ENCODE data around the gene PLPP4.

Gene PLPP4

DNA sequence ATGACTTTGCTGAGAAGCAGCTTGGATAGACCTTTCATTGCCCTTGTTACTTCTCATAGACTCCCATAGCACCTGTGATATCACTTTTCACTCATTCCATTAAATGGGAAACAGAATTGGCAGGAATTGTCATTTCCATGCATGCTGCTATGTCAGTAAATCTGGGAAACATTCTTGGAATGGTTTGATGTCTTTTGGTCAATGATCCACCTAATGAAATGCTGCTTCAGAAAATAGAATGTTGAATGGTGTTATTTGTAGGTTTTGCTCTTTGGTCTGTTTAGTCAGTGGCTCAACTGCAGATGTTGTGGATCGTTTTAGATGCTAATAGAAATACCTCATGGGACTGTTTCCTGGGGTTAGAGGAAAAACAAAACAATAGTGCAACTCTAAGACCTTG is 127.8 kb downstream of the PLPP4 start:
- no peak overlapping the region for H3K27ac Mint-ChIP-seq
- no peak overlapping the region for H3K4me3 Mint-ChIP-seq
- no peaks in the 10 kb centered on the region for H3K9me3 Mint-ChIP-seq
- H3K27me3 Mint-ChIP-seq: peaks cover 1% of the 10 kb centered on the region
- H3K36me3 Mint-ChIP-seq: no peaks in the 10 kb centered on the region
- no peaks in the 10 kb centered on the region for H3K4me1 Mint-ChIP-seq

DNA sequence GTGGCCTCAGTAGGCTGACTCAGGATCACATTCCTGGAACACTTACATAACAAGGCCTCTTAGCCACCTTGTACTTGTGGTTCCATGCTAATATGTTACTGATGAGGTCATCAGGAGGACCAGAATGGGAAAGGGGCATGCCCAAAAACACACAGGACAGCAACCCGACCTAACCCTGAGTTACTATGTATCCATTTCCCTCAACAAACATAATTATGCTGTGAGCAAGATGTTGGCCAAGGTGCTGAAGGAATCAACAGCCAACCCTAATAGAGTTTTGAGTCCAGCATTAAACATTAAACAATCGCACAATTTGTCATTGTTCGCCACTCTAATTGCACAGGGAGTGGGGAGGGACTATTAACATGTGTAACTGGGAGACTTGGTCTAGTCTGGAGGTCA is 129.4 kb downstream of the PLPP4 start:
- no peaks in the 10 kb centered on the region for H3K36me3 Mint-ChIP-seq
- H3K4me3 Mint-ChIP-seq: no peak overlapping the region
- no peak overlapping the region for H3K27ac Mint-ChIP-seq
- H3K4me1 Mint-ChIP-seq: no peaks in the 10 kb centered on the region
- peaks cover 1% of the 10 kb centered on the region for H3K27me3 Mint-ChIP-seq
- H3K9me3 Mint-ChIP-seq: no peaks in the 10 kb centered on the region

DNA sequence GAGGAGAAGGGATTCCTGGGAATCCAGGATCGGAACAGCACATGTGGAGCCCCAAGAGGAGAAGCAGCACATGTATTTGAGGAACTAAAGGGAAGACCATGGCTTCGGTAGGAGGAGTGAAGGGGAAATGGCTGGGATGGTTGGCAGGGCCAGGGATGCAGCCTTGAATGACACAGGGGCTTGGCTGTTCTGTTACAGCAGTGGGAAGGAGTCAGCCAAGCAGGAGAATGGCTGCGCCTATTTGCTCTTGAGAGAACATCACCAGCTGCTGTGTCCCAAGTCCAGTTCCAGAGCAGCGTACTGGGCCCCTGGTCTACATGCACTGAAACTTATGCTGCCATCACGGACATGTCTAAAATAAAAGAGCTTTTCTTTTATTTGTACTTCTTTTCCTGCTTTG is 130.0 kb downstream of the PLPP4 start:
- H3K9me3 Mint-ChIP-seq: no peaks in the 10 kb centered on the region
- no peaks in the 10 kb centered on the region for H3K4me1 Mint-ChIP-seq
- H3K27me3 Mint-ChIP-seq: peaks cover 1% of the 10 kb centered on the region
- no peak overlapping the region for H3K27ac Mint-ChIP-seq
- peaks cover 1% of the 10 kb centered on the region for H3K36me3 Mint-ChIP-seq
- H3K4me3 Mint-ChIP-seq: no peak overlapping the region

DNA sequence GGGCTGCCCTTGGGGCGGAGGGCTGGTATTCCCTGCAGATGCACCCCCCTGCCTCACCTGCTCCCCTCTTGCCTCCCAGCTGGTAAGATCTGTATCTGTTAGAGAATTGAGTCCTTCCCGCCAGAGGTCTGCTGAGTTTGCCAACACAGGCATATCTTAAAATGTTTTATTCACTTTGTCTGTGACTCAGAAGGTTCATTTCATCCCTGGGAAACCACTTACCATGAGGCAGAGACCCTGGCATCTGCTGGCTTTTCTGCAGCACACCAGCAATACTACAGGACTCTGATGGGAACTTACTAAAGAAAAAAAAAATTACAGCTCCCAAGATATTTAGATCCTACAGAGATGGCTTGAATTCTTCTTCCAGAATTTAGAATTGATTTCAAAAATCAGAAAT is 131.3 kb downstream of the PLPP4 start:
- Mint-ChIP-seq H3K9me3 (peaks cover 1% of the 10 kb centered on the region), H3K4me3 (no peak overlapping the region), H3K27me3 (peaks cover 1% of the 10 kb centered on the region), H3K4me1 (no peaks in the 10 kb centered on the region), H3K36me3 (peaks cover 1% of the 10 kb centered on the region), H3K27ac (no peak overlapping the region)

DNA sequence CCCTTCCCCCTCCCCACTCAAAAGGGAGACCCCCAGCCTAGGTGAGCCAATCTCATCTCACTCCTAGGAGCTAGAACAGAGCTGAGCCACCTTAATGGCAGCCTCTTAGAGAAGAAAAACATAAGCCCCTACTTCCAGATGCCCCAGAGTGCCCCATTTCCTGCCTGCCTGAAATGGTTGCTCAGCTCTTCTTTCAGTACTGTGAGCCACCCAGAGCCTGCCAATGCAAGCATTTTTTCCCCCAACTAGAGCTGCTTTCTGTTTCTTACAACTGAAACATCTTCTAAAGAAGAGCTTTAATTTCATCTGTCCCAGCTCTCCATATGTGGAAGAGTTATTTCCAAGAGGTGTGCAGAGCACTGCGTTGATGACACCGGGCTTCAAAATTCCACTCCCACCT is 136.7 kb downstream of the PLPP4 start:
- Mint-ChIP-seq H3K36me3 (peaks cover 1% of the 10 kb centered on the region), H3K4me3 (no peak overlapping the region), H3K27me3 (no peaks in the 10 kb centered on the region), H3K4me1 (no peaks in the 10 kb centered on the region), H3K9me3 (peaks cover 4% of the 10 kb centered on the region), H3K27ac (no peak overlapping the region)

DNA sequence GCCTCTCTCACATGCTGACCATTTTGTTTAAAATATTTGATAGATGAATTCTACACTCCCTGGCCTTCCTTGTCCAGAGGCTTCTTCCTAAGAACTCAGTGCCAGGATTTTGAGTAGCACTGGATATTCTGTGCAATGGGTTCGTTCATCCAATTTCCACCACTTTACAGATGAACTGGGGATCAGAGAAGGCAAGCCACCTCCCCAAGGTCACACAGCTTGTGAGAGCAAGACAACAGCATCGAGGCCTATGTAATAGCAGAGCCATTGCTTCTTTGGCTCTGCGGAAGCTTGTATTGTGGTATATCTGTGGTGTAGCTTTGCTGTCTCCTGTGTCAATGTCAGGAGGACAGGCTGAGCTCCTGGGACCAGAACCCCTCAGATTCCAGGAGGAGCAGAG is 140.9 kb downstream of the PLPP4 start:
- Mint-ChIP-seq H3K27ac (no peak overlapping the region), H3K9me3 (peaks cover 4% of the 10 kb centered on the region), H3K27me3 (peaks cover 1% of the 10 kb centered on the region), H3K4me1 (no peaks in the 10 kb centered on the region), H3K4me3 (no peak overlapping the region), H3K36me3 (no peaks in the 10 kb centered on the region)

DNA sequence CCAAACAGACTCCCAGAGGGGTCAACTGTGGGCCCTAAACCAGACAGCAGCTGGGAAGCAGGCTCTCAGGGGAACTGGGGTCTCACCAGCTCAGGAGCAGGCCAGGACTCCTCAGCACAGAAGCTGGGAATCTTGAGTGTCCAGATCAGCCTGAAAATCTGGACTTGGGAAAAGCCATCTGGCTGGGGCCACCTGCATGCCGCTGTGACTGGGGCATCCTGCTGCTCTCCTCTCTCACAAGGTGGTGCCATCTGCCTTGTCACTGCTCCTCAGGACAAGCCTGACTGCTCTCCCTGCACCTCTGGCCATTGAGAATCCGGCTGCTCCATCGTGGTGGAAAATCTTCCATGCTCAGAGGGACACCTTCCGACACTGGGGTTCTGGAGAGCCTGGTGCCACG is 141.4 kb downstream of the PLPP4 start:
- Mint-ChIP-seq H3K27ac (no peak overlapping the region), H3K36me3 (no peaks in the 10 kb centered on the region), H3K9me3 (peaks cover 2% of the 10 kb centered on the region), H3K27me3 (peaks cover 1% of the 10 kb centered on the region), H3K4me3 (no peak overlapping the region), H3K4me1 (no peaks in the 10 kb centered on the region)

DNA sequence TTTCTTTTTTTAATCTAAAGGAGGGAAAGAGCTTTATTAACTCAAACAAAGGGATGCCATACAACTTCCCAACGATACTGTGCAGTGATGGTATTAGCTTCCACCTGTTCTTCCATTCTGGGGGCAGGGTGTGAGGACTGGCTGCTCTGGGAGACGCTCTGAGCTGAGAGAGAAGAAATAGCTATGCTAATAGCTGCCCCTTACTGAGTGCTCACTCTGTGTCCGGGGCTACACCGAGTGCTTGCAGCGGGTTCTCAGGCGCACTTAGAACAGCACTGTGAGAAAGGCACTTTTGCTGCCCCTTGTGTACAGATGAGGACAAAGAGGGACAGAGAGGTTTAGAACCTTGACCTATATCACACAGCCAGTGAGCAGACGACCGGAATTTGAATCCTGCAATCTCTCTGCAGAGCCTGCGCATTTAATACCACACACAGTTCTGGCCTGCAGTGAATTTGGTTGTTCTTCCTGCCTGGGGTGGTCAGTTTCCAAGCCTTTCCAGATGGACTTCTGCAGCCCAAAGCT is 142.2 kb downstream of the PLPP4 start:
- Mint-ChIP-seq H3K27me3 (peaks cover 1% of the 10 kb centered on the region), H3K4me1 (no peaks in the 10 kb centered on the region), H3K27ac (no peak overlapping the region), H3K9me3 (no peaks in the 10 kb centered on the region), H3K36me3 (no peaks in the 10 kb centered on the region), H3K4me3 (no peak overlapping the region)

DNA sequence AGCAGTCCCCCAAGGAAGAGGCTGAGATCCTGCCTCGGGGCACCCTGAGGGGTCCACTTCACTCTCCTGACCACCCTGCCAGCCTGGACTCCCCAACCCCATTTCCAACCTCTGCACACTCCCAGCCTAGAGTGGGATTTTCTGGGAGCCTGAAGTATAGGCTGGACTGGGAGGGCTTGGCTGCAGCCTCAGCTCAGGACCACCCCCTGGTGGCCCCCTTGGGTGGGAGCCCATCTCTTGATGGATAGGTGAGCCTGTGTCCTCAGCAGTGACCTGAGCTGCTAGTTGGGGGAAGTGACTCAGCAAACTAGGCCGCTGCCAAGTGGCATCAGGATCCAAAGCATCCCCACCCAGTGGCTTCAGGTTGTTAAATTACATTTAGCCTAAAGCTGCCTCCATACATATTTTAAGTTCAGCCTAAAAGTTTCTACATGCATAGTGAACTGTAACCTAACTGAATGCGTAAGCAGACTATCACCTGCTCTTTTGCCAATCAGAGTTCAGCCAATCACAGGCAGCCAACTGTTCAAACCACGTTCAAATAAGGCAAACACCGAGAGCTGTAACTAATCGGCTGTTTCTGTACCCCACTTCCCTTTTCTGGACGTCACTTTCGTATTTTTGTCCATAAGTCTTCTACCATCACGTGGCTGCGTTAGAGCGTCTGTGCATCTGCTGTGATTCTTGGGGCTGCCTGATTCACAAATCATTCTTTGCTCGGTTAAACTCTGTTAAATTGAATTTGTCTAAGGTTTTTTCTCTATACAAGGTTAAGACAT is 144.0 kb downstream of the PLPP4 start:
- H3K27me3 Mint-ChIP-seq: peaks cover 1% of the 10 kb centered on the region
- H3K4me1 Mint-ChIP-seq: no peaks in the 10 kb centered on the region
- no peaks in the 10 kb centered on the region for H3K36me3 Mint-ChIP-seq
- H3K27ac Mint-ChIP-seq: no peak overlapping the region
- H3K9me3 Mint-ChIP-seq: no peaks in the 10 kb centered on the region
- no peak overlapping the region for H3K4me3 Mint-ChIP-seq

DNA sequence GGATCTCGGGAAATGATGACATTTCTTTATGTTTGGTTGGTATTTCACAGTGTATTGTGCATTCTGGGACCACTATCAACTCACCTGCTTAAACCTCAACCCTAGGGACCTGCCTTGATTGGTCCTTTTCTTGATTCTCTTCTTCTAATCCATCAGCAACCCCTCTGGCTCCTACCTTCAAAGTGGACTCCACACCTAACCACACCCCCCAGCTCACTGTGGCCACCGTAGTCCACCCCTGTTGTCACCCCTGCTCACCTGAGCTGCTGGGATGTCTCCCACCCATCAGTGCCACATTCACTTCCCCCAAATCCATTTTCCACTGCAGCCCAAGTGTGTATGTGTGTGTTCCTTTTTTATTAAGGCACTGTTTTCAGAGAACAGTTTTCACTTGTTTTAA is 145.0 kb downstream of the PLPP4 start:
- H3K36me3 Mint-ChIP-seq: no peaks in the 10 kb centered on the region
- H3K27ac Mint-ChIP-seq: peak overlapping the region; percentile 31
- H3K9me3 Mint-ChIP-seq: no peaks in the 10 kb centered on the region
- H3K4me3 Mint-ChIP-seq: no peak overlapping the region
- peaks cover 3% of the 10 kb centered on the region for H3K27me3 Mint-ChIP-seq
- H3K4me1 Mint-ChIP-seq: no peaks in the 10 kb centered on the region

DNA sequence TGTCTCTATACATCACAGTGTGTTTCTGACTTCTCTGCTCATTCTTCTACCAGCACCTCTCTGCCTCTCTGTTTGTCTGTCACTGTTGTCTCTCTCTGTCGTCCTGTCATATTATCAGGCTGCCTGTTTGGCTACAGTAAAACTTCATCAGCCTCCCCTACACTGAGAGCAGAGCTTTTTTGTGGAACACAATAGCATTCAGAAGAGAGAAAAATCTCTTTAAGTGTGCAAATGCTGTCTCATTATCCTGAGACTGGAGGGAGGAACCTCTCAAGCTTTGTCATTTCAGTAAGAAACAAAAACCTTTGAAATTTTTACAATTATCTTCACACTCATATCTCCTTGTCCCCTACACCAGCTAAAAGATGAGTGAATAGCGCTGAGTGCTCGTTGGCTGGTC is 148.4 kb downstream of the PLPP4 start:
- no peaks in the 10 kb centered on the region for H3K4me1 Mint-ChIP-seq
- no peak overlapping the region for H3K27ac Mint-ChIP-seq
- H3K4me3 Mint-ChIP-seq: no peak overlapping the region
- H3K9me3 Mint-ChIP-seq: no peaks in the 10 kb centered on the region
- H3K27me3 Mint-ChIP-seq: peaks cover 3% of the 10 kb centered on the region
- no peaks in the 10 kb centered on the region for H3K36me3 Mint-ChIP-seq

DNA sequence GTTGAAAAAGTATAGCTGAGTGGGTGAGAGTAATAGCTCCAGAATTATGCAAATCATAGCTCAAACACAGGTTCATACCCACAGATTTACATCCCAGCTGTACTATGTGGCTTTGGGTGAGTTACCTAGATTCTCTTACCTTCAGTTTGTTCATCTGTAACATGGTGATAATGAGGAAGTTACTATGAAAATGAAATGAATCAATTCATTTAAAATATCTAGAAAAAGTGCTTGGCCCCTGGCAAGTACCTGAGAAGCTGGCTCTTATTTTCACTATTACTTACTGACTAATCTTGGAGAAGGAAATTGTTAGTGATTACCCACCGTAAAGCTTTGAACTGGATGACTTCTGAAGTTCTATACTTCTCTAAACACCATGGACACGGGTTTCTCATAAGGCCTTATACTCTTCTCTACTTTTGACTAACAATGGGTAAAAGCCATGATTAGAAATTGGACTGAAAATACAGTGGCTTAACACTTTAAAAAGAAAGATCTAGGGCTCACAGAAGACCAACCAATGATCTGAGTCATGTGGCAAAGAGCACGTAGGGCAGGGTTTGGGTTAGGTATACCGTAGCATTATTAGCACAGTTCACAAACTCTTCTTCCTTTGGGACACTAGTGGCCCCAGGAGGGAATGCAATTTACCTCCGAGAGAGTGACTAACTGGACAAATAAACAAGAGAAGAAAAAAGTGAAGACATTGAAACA is 149.2 kb downstream of the PLPP4 start:
- peaks cover 3% of the 10 kb centered on the region for H3K27me3 Mint-ChIP-seq

DNA sequence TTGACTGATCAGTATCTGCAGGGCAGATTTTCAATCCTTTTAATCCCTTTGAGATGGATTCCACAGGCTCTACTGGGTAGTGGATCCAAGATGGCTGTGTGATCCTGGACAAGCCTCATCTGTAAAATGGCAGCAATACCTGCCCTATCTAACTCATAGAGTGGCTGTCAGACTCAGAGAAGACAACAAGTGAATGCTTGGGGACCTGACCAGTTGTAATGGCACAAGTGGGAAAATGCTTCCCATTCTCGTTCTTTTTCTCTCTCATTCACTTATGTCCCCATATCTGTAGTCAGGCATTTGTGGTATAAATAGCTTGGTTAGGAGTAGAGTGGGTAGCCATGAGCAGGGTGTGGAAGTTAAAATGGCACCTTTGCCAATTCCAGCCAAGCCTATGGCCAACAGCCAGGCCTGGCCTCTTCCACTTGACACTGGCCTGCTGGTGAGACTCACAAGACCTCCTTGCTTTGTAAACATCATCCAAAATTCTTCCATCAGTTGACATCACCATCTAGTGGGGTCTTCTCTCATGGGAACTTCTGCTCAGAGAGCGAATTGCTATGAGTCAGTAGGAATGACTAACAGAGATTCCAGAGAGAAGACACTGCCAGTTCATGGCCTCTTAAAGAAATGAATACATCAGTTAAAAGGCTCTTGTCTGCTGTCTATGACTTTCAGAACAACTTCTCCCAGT is 150.1 kb downstream of the PLPP4 start:
- H3K4me1 Mint-ChIP-seq: no peaks in the 10 kb centered on the region
- no peak overlapping the region for H3K27ac Mint-ChIP-seq
- no peaks in the 10 kb centered on the region for H3K36me3 Mint-ChIP-seq
- H3K27me3 Mint-ChIP-seq: peaks cover 3% of the 10 kb centered on the region
- no peak overlapping the region for H3K4me3 Mint-ChIP-seq
- H3K9me3 Mint-ChIP-seq: no peaks in the 10 kb centered on the region

More for the DNA sequence above, 149.2 kb downstream of the PLPP4 start:
- no peaks in the 10 kb centered on the region for H3K4me1 Mint-ChIP-seq
- no peak overlapping the region for H3K4me3 Mint-ChIP-seq
- no peak overlapping the region for H3K27ac Mint-ChIP-seq
- no peaks in the 10 kb centered on the region for H3K9me3 Mint-ChIP-seq
- no peaks in the 10 kb centered on the region for H3K36me3 Mint-ChIP-seq

DNA sequence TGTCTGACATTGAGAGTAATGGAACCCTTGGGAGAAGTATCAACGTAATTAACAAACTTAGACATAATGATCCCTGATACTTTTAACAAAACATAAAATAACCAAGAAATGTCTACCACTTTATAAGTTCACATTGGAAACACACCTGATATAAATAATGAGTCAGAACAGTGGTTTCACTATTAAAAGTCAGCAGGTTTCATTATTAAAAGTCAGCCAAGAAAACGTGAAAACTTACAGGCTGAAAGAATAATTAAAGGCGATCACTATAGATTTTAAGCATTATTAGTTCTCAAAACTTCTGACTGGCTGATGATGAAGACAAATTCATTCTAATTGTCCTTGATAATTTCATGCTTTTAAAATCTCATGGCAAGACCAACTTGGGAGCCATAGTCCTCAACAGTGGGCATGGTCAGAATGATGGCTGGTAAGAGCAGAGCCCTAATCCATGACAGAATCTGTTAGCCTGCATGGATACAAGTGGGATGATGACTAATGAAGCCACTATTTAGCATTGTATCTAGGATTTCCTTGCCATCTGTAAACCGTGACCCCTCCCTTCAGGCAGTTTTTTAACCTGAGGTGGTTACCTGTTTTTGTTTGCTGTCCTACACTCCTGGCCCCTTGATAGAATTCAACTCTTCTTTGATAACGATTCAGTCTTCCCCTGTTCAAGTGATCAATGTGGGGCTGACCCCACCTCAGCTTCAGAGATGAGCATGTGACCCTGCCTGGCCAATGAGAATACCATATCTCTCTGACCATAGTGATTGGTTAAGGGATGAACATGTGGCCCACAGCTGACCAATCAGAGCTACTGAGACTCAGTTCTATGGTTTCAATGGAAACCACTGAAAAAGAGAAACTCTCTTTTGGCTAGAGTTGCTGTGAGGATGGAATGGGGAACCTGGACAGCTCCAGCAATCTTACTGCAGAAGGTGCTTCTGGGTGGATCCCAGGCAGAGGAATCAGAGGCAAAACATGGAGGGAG is 151.0 kb downstream of the PLPP4 start:
- no peak overlapping the region for H3K27ac Mint-ChIP-seq
- H3K9me3 Mint-ChIP-seq: no peaks in the 10 kb centered on the region
- H3K4me1 Mint-ChIP-seq: no peaks in the 10 kb centered on the region
- no peaks in the 10 kb centered on the region for H3K36me3 Mint-ChIP-seq
- H3K4me3 Mint-ChIP-seq: no peak overlapping the region
- peaks cover 3% of the 10 kb centered on the region for H3K27me3 Mint-ChIP-seq

DNA sequence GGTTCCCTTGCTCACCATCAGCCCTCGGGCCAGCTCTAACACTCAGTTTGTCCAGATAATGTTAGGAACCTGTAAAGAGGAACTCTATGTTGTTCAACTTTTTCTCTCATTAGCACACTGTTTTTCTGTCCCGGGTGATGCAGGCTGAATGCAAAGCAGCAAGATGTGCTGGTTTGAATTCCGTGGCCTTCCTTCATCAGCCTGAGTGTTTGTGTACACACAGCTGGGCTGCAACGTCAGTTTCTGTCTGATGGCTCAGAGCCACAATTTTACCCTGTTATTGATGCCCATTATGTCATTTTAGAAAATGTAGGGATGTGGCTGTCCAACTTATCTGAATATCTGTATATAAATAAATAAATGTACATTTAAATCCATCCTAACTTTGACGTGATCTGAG is 152.0 kb downstream of the PLPP4 start:
- Mint-ChIP-seq H3K4me3 (no peak overlapping the region), H3K27ac (no peak overlapping the region), H3K9me3 (no peaks in the 10 kb centered on the region), H3K27me3 (peaks cover 5% of the 10 kb centered on the region), H3K4me1 (no peaks in the 10 kb centered on the region), H3K36me3 (no peaks in the 10 kb centered on the region)
